Ishikawa (cell line): ENCODE results near the gene ACBD3.

Experiments
- EGR1 ChIP-seq: IDR thresholded peaks from 2 replicates; pipeline ENCODE4 v1.6.1; 2012
- FOXM1 ChIP-seq: IDR thresholded peaks from 2 replicates; pipeline ENCODE4 v1.6.1; 2012; ENCODE audit warnings: low read depth, borderline replicate concordance
- TCF12 ChIP-seq: IDR thresholded peaks from 2 replicates; pipeline ENCODE4 v1.6.1; 2012; ENCODE audit warnings: low read depth
- TF ChIP-seq, protein P1 (sequence below): IDR thresholded peaks from 2 replicates; pipeline ENCODE4 v1.6.1; 2012; ENCODE audit warnings: low read depth, mild to moderate bottlenecking
- TF ChIP-seq, protein P2 (sequence below): IDR thresholded peaks from 2 replicates; pipeline ENCODE4 v1.6.1; 2012

ACBD3 gene

DNA sequence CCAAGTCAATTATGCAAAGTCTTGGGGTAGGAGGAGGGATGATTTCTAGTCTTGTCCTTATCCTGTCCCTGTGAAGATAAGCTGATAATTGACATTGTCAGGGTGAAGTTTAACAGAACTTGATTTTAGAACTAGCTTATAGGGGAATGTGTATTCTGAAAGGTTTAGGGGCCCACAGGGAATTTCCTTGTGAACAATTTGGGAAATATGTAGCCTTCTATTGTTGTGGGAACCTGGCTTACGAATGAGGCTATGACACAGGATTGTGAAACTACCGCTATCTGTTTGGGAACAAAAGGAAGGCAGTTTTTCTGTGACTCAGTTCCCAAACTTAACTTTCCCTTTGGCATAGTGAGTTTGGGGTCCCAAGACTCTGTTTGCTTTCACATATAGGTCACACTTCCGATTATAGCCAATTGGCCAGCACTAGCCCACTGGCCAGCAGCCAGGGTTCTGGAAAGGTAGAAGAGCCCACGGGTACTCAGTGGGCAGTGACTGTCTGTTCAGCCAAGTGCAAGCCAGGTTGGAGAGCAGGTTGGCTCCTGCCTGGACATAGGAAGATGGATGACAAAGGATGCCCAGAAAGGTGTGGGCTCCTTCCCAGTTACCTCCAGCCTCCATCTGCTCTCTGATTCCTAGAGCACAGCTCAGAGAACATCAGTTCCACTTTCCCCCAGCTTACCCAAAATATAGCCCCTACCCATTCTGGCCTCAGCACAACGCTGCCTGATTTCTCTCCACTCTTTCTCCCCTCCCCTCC is 88.5 kb downstream of the ACBD3 start:
- TF ChIP-seq, protein P1, sequence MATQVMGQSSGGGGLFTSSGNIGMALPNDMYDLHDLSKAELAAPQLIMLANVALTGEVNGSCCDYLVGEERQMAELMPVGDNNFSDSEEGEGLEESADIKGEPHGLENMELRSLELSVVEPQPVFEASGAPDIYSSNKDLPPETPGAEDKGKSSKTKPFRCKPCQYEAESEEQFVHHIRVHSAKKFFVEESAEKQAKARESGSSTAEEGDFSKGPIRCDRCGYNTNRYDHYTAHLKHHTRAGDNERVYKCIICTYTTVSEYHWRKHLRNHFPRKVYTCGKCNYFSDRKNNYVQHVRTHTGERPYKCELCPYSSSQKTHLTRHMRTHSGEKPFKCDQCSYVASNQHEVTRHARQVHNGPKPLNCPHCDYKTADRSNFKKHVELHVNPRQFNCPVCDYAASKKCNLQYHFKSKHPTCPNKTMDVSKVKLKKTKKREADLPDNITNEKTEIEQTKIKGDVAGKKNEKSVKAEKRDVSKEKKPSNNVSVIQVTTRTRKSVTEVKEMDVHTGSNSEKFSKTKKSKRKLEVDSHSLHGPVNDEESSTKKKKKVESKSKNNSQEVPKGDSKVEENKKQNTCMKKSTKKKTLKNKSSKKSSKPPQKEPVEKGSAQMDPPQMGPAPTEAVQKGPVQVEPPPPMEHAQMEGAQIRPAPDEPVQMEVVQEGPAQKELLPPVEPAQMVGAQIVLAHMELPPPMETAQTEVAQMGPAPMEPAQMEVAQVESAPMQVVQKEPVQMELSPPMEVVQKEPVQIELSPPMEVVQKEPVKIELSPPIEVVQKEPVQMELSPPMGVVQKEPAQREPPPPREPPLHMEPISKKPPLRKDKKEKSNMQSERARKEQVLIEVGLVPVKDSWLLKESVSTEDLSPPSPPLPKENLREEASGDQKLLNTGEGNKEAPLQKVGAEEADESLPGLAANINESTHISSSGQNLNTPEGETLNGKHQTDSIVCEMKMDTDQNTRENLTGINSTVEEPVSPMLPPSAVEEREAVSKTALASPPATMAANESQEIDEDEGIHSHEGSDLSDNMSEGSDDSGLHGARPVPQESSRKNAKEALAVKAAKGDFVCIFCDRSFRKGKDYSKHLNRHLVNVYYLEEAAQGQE = no peak

DNA sequence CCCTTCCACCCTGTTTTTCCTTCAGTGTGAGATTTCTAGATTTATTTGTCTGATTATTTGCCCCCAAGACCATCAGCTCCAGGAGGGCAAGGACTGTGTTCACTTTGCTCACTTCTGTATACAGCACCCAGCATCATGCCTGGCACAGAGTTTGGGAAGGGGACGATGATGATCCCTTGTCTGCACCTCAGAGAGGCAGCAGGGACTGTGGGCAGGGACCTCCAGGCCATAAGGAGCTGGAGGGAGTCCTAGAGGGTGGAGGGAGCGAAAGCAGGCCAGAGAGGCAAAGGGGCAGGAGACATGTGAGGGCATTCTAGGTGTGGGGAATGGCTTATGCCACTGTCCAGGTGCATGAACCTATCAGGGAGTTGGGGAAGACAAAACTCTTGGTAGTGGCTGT is 91.3 kb downstream of the ACBD3 start:
- TF ChIP-seq EGR1 = no peak
- no peak for TF ChIP-seq FOXM1
- TF ChIP-seq, protein P2, sequence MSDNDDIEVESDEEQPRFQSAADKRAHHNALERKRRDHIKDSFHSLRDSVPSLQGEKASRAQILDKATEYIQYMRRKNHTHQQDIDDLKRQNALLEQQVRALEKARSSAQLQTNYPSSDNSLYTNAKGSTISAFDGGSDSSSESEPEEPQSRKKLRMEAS = no peak
- no peak for TF ChIP-seq TCF12
